Skeletal muscle tissue (tissue), 4 donors: ENCODE results near the gene TNNI3K. TPM values are rescaled to one million over a fixed set of nuclear protein-coding genes. Genes with fewer than 3 reads are reported as not detected.

Source experiments
- H3K27ac ChIP-seq: one replicate; pipeline ENCODE4 v1.7.0; 2013; ENCODE audit warnings: mild to moderate bottlenecking, low read depth, low read length, inconsistent platforms
- H3K27me3 ChIP-seq, 3 donors: one replicate each; pipeline ENCODE4 v1.7.0; 2013; ENCODE audit warnings: low read length in 3 of 3; ENCODE audit not compliant: control insufficient read depth in 3 of 3, insufficient read depth in 3 of 3
- H3K36me3 ChIP-seq, 3 donors: one replicate each; pipeline ENCODE4 v1.7.0; 2013; ENCODE audit warnings: low read length in 3 of 3; ENCODE audit not compliant: control insufficient read depth in 3 of 3, insufficient read depth in 3 of 3
- H3K4me1 ChIP-seq, 3 donors: one replicate each; pipeline ENCODE4 v1.7.0; 2013; ENCODE audit warnings: low read length in 3 of 3, mild to moderate bottlenecking in 3 of 3; ENCODE audit not compliant: control insufficient read depth in 3 of 3, insufficient read depth in 3 of 3
- H3K4me3 ChIP-seq, 3 donors: one replicate each; pipeline ENCODE4 v1.7.0; 2013; ENCODE audit warnings: low read length in 3 of 3
- H3K9ac ChIP-seq, 3 donors: one replicate each; pipeline ENCODE4 v1.7.0; 2013; ENCODE audit warnings: low read length in 3 of 3, mild to moderate bottlenecking in 3 of 3, moderate library complexity in 2 of 3, low read depth in 1 of 3
- H3K9me3 ChIP-seq, 3 donors: one replicate each; pipeline ENCODE4 v1.7.0; 2013; ENCODE audit warnings: low read length in 3 of 3; ENCODE audit not compliant: control insufficient read depth in 3 of 3
- total RNA-seq: library from RNA; depleted of rRNA; stranded (reverse); fragments of >200 nt; gene quantifications from one replicate; pipeline ENCODE4 v1.2.3, GENCODE V29; 2014
- donor health status: Osteomylitis.

Gene TNNI3K
- total RNA-seq, 1 donor from 2014 or later, result 2.1 TPM

- Histone ChIP-seq H3K27ac (no peak overlapping the region), H3K9me3 (no peaks in the 10 kb centered on the region), H3K4me1 (no peaks in the 10 kb centered on the region), H3K36me3 (no peaks in the 10 kb centered on the region), H3K27me3 (peaks cover 6 to 14% (median 6%) of the 10 kb centered on the region in 3 donors), H3K9ac (no peak overlapping the region), H3K4me3 (no peak overlapping the region)
Measured at GRCh38 chr1:74571891-74572290, 336.7 kb downstream of the TNNI3K start.

DNA sequence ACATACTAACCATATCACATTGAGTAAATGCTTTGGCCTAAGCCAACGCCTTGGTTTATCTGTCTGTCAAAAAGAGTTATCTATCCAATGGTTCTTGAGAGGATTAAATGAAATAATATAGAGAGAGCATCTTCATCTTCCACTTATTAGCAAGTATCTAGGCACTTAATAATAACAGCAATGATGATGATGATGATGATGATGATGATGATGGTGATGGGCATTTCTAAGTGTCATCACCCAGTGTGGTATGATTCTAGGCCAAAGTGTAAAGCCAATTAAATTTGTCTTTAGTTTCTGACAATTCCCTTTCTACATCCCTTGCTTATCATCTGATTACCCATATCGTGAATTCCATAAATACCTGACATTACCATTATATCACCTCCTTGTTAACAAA is 342.9 kb downstream of the TNNI3K start:
- H3K9ac ChIP-seq, result no peak overlapping the region
- H3K27ac ChIP-seq, result no peak overlapping the region
- H3K36me3 ChIP-seq, result no peaks in the 10 kb centered on the region
- H3K4me1 ChIP-seq, result no peaks in the 10 kb centered on the region
- no peaks in the 10 kb centered on the region for H3K9me3 ChIP-seq
- H3K27me3 ChIP-seq, result peaks cover 0 to 1% (median 1%) of the 10 kb centered on the region in 3 donors
- no peak overlapping the region for H3K4me3 ChIP-seq

DNA sequence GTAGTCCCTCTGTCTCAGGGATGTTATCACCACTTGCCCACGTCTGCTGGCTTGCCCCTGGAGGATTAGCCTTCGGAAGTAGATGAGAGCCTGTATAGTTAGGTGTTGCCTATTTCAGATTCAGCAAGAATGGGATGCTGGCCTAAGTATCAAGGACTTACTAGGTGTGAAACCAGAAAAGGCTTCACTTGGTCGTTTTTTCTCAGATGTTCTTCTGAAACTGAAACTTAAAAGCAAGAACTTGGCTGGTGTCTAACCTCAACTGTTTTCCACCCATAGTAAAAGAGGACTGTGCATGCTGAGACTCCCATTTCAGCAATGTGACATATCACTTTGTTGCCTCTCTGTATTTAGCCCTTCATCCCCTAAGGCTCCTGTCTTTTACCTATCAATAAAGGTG is 344.2 kb downstream of the TNNI3K start:
- H3K36me3 ChIP-seq, result no peaks in the 10 kb centered on the region
- H3K27ac ChIP-seq, result no peak overlapping the region
- no peak overlapping the region for H3K4me3 ChIP-seq
- H3K9me3 ChIP-seq, result no peaks in the 10 kb centered on the region
- H3K4me1 ChIP-seq, result no peaks in the 10 kb centered on the region
- no peak overlapping the region for H3K9ac ChIP-seq
- no peaks in the 10 kb centered on the region for H3K27me3 ChIP-seq

DNA sequence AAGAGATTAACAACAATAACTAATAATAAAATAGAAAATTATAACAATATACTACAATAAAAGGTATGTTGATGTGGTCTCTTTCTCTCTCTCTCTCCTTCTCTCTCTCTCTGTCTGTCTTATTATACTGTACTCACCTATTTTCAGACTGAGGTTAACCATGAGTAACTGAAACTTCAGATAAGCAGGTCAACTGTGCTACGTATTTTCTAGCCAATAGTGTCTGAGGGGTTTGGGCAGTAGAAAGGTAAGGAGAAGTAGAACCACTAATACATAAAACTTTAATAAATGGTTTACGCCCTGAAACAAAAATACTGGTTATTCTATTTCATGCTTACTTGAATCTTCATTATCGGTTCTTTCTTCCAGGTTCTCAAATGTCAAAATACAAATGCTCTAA is 348.2 kb downstream of the TNNI3K start:
- Histone ChIP-seq H3K4me3 (no peak overlapping the region), H3K27me3 (no peaks in the 10 kb centered on the region), H3K9me3 (no peaks in the 10 kb centered on the region), H3K27ac (no peak overlapping the region), H3K4me1 (no peaks in the 10 kb centered on the region), H3K9ac (no peak overlapping the region), H3K36me3 (no peaks in the 10 kb centered on the region)

- H3K27ac ChIP-seq, result no peak overlapping the region
- no peaks in the 10 kb centered on the region for H3K36me3 ChIP-seq
- no peaks in the 10 kb centered on the region for H3K4me1 ChIP-seq
- no peak overlapping the region for H3K4me3 ChIP-seq
- no peaks in the 10 kb centered on the region for H3K9me3 ChIP-seq
- no peaks in the 10 kb centered on the region for H3K27me3 ChIP-seq
- H3K9ac ChIP-seq, result no peak overlapping the region
Measured at GRCh38 chr1:74584185-74584584, 349.0 kb downstream of the TNNI3K start.

DNA sequence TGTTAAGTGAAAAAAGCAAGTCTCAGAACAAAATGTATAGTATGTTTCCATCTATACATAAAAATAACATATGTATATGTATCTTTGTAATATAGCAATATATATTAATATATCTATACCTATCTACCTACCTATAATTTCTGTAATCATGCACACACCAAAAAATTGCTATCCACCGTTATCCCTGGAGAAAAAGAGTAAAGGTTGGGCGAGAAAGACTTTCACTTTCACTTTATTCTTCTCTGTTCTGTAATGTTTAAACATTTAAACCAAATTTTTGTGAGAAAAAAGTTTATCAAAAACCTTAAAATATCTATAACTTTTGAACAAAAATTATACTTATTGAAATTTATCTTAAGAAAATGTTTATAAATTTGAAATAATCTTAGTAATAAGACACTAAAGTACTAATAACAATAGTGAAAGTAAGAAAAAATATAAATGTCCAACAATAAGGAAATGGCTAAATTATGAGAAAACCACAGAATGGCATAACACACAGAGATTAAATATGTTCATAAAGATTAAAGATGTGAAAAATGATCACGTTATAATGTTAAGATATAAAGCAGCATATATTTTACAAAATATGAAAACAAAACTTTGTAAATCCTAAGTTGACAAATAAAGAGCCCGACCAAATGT is 351.2 kb downstream of the TNNI3K start:
- no peak overlapping the region for H3K27ac ChIP-seq
- H3K9ac ChIP-seq, result no peak overlapping the region
- no peaks in the 10 kb centered on the region for H3K27me3 ChIP-seq
- H3K4me3 ChIP-seq, result no peak overlapping the region
- H3K4me1 ChIP-seq, result no peaks in the 10 kb centered on the region
- no peaks in the 10 kb centered on the region for H3K9me3 ChIP-seq
- H3K36me3 ChIP-seq, result no peaks in the 10 kb centered on the region

DNA sequence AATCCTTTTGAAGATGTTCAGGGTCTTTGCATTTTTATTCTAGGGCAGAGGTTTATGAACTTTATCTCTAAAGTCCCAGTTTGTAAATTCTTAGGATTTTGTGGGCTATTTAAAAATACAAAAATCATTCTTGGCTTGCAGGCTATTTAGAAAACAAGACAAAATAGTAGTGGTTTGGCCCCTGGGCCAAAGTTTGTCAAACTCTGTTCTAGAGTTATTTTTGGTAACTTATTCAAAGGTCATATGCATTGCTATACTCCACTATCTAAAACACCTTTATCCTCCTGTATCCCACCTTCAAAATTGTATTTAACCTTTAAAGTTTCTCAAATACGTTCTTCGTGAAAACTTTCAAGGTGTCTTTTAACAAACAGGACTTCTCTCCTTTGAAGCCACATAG is 352.7 kb downstream of the TNNI3K start:
- H3K27ac ChIP-seq, result no peak overlapping the region
- H3K9ac ChIP-seq, result no peak overlapping the region
- H3K4me1 ChIP-seq, result no peaks in the 10 kb centered on the region
- no peaks in the 10 kb centered on the region for H3K9me3 ChIP-seq
- no peaks in the 10 kb centered on the region for H3K36me3 ChIP-seq
- H3K27me3 ChIP-seq, result no peaks in the 10 kb centered on the region
- H3K4me3 ChIP-seq, result no peak overlapping the region

- no peaks in the 10 kb centered on the region for H3K36me3 ChIP-seq
- no peak overlapping the region for H3K27ac ChIP-seq
- H3K9ac ChIP-seq, result no peak overlapping the region
- no peaks in the 10 kb centered on the region for H3K4me1 ChIP-seq
- no peaks in the 10 kb centered on the region for H3K27me3 ChIP-seq
- no peak overlapping the region for H3K4me3 ChIP-seq
- no peaks in the 10 kb centered on the region for H3K9me3 ChIP-seq
Measured at GRCh38 chr1:74590288-74590687, 355.1 kb downstream of the TNNI3K start.

GRCh38 chr1:74591949-74592348 is 356.8 kb downstream of the TNNI3K start:
- no peaks in the 10 kb centered on the region for H3K36me3 ChIP-seq
- H3K9ac ChIP-seq, result no peak overlapping the region
- H3K9me3 ChIP-seq, result no peaks in the 10 kb centered on the region
- no peaks in the 10 kb centered on the region for H3K27me3 ChIP-seq
- H3K4me3 ChIP-seq, result no peak overlapping the region
- H3K27ac ChIP-seq, result no peak overlapping the region
- no peaks in the 10 kb centered on the region for H3K4me1 ChIP-seq

DNA sequence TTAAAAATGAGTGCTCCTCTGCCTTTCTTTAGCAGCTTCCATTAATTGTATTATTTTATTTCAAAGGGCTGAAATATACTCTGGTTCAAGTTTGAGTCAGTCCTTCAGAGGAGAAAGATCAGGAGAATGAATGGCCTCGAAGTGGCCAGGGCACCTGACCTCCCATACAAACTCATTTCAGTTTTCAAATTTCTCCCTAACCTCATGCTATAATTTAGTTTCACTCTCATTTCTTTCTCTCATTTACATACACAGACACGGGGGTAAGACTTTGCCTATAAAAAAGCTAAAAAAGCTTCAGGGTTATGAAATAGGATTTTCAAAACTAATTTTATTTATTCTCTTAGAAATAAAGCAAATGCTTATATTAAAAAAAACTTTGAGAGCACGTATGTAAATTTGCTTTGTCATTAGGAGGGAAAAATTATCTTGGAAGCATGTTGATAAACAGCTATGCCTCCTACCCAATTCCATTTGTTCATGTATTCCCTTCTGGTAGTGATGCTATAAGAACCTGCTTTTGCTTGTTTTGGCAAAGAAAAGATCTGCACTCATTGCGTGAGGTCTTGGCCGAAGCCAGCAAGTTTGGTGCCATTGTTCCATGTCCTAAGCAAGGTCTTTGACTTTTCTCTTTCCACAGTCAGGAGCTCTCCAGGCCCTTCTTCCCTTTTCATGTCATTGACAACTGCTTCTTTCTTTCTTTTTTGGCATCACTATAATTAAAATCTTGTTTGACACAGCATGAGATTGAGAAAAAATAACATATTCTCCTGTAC is 357.6 kb downstream of the TNNI3K start:
- Histone ChIP-seq H3K9me3 (no peaks in the 10 kb centered on the region), H3K27ac (no peak overlapping the region), H3K27me3 (no peaks in the 10 kb centered on the region), H3K4me3 (no peak overlapping the region), H3K36me3 (no peaks in the 10 kb centered on the region), H3K9ac (no peak overlapping the region), H3K4me1 (no peaks in the 10 kb centered on the region)
